B cell (primary cell): ENCODE measurements around the gene TFF1. TPM values are rescaled to one million over a fixed set of nuclear protein-coding genes. Genes with fewer than 3 reads are reported as not detected.

ENCODE experiments used
- ATAC-seq: fragments of 200-7000 bp; cut with Tn5 transposase; one replicate; pipeline ENCODE4 v1.10.0; 2021; ENCODE audit warnings: low read depth, mild to moderate bottlenecking, moderate number of reproducible peaks, moderate library complexity
- CTCF ChIA-PET: fragments of 350-600 bp; sonication (Branson Sonifier 250); formaldehyde crosslinking; loops from one replicate; lab custom pipeline; 2021; ENCODE audit warnings: antibody characterized with exemption, inconsistent platforms; lab: Charles Lee
- POLR2A ChIA-PET: fragments of 350-600 bp; sonication (Branson Sonifier 250); formaldehyde crosslinking; loops from one replicate; lab custom pipeline; 2021; ENCODE audit warnings: antibody characterized with exemption; lab: Charles Lee
- DNase-seq: peaks from one replicate; pipeline ENCODE4 v3.0.0; 2013
- H2AFZ ChIP-seq: 2 replicates; pipeline ENCODE4 v1.6.1; 2012; ENCODE audit warnings: mild to moderate bottlenecking, low read depth, low read length; ENCODE audit not compliant: insufficient read depth, poor library complexity, severe bottlenecking
- H3K27ac ChIP-seq, 2 donors: 1 replicate in 1 of 2; 2 replicates in 1 of 2; pipeline ENCODE4 v1.5.1; 2012 to 2013; ENCODE audit warnings: low read length in 2 of 2, mild to moderate bottlenecking in 2 of 2, moderate library complexity in 1 of 2
- H3K27me3 ChIP-seq, 4 experiments: fragments of 200-600 bp in 1 of 4; sonication (generic) in 1 of 4; replicated peaks in 1 of 4; 1 replicate in 2 of 4; 2 replicates in 2 of 4; pipeline versions ENCODE4 v1.6.1 to v1.7.0; 2013 to 2016; ENCODE audit warnings: low read length in 3 of 4, mild to moderate bottlenecking in 2 of 4, mixed read lengths in 1 of 4, moderate library complexity in 1 of 4; ENCODE audit not compliant: insufficient read depth in 4 of 4, control insufficient read depth in 3 of 4; ENCODE audit errors: control extremely low read depth in 1 of 4
- H3K36me3 ChIP-seq, 2 experiments: replicated peaks in 1 of 2; 1 replicate in 1 of 2; 2 replicates in 1 of 2; pipeline versions ENCODE4 v1.6.1 to v1.7.1; 2013; ENCODE audit warnings: low read length in 1 of 2; ENCODE audit not compliant: insufficient read depth in 2 of 2, control insufficient read depth in 1 of 2; ENCODE audit errors: control extremely low read depth in 1 of 2, extremely low read depth in 1 of 2
- H3K4me1 ChIP-seq, 2 donors: fragments of 200-600 bp in 1 of 2; sonication (generic) in 1 of 2; 1 replicate in 1 of 2; 2 replicates in 1 of 2; pipeline versions ENCODE4 v1.5.1 to v1.6.1; 2013 to 2017; ENCODE audit warnings: low read length in 2 of 2; ENCODE audit not compliant: control insufficient read depth in 2 of 2, insufficient read depth in 2 of 2
- H3K4me2 ChIP-seq: replicated peaks from 2 replicates; pipeline ENCODE3; 2012; ENCODE audit warnings: mild to moderate bottlenecking, low read depth, low read length; ENCODE audit not compliant: poor library complexity, severe bottlenecking
- H3K4me3 ChIP-seq, 5 experiments: fragments of 200-600 bp in 1 of 5; sonication (generic) in 1 of 5; 1 replicate in 3 of 5; 2 replicates in 2 of 5; pipeline versions ENCODE4 v1.5.1 to v1.7.0; 2011 to 2016; ENCODE audit warnings: low read length in 4 of 5, mild to moderate bottlenecking in 4 of 5, low read depth in 2 of 5, control low read depth in 1 of 5, moderate library complexity in 1 of 5; ENCODE audit not compliant: insufficient read depth in 1 of 5; ENCODE audit errors: control extremely low read depth in 1 of 5, extremely low read depth in 1 of 5
- H3K79me2 ChIP-seq: fragments of 200-600 bp; sonication (generic); one replicate; pipeline ENCODE4 v1.6.0; 2016; ENCODE audit warnings: low read length; ENCODE audit not compliant: control insufficient read depth, insufficient read depth
- H3K9ac ChIP-seq: fragments of 200-600 bp; sonication (generic); 2 replicates; pipeline ENCODE4 v1.6.1; 2017; ENCODE audit warnings: mild to moderate bottlenecking, low read length, moderate library complexity
- H3K9me3 ChIP-seq, 3 donors: one replicate each; pipeline versions ENCODE4 v1.6.1 to v1.7.1; 2013; ENCODE audit warnings: low read length in 2 of 3; ENCODE audit not compliant: control insufficient read depth in 2 of 3, insufficient read depth in 1 of 3; ENCODE audit errors: control extremely low read depth in 1 of 3
- H4K20me1 ChIP-seq: 2 replicates; pipeline ENCODE4 v1.6.0; 2012; ENCODE audit warnings: mild to moderate bottlenecking, low read length; ENCODE audit not compliant: insufficient read depth, control insufficient read depth, poor library complexity, severe bottlenecking
- H3K27ac Mint-ChIP-seq: one replicate; pipeline ENCODE4 v1.8.0; 2021; ENCODE audit warnings: mixed read lengths
- H3K27me3 Mint-ChIP-seq: one replicate; pipeline ENCODE4 v1.8.0; 2021; ENCODE audit warnings: mixed read lengths
- H3K4me1 Mint-ChIP-seq: one replicate; pipeline ENCODE4 v1.8.0; 2021; ENCODE audit warnings: mixed read lengths
- H3K4me3 Mint-ChIP-seq: one replicate; pipeline ENCODE4 v1.8.0; 2021; ENCODE audit warnings: mixed read lengths
- H3K9me3 Mint-ChIP-seq: one replicate; pipeline ENCODE4 v1.8.0; 2022; ENCODE audit warnings: mixed read lengths; ENCODE audit not compliant: insufficient read depth
- EZH2 ChIP-seq: IDR thresholded peaks from 2 replicates; pipeline ENCODE4 v1.6.1; 2012; ENCODE audit warnings: borderline replicate concordance, low read depth, mild to moderate bottlenecking, moderate library complexity, low read length; ENCODE audit not compliant: insufficient read depth, poor library complexity, severe bottlenecking
- WGBS: methylation state at CpG from one replicate; pipeline ENCODE4 v1.1.5; 2013; ENCODE audit warnings: missing lambda C conversion rate; ENCODE audit not compliant: insufficient coverage; 5-methylcytosine and 5-hydroxymethylcytosine counted together
- intact Hi-C: fragments of 100-400 bp; cut with micrococcal nuclease; formaldehyde crosslinking; loops from one replicate; pipeline ENCODE4 v1.10.0; 2022
- polyA plus RNA-seq: library from polyadenylated mRNA; depleted of rRNA; stranded (reverse); fragments of >200 nt; gene quantifications from 2 replicates; pipeline ENCODE4 v1.2.3, GENCODE V29; 2012
- total RNA-seq, 2 donors: library from RNA; stranded (reverse); fragments of 120-200 nt in 1 of 2; gene quantifications; 1 replicate in 1 of 2; 2 replicates in 1 of 2; pipeline versions ENCODE4 v1.2.3 to v1.2.4, GENCODE V29; 2013 to 2022
- TF ChIP-seq, protein P1 (sequence below): fragments of 200-600 bp; IDR thresholded peaks from one replicate; pipeline ENCODE4 v1.8.0; 2022; ENCODE audit warnings: antibody characterized with exemption, mild to moderate bottlenecking

The TFF1 gene
- total and polyA plus RNA-seq, 2 donors (not counting 1 experiment from before 2014, with no cell fraction given): not detected

DNA sequence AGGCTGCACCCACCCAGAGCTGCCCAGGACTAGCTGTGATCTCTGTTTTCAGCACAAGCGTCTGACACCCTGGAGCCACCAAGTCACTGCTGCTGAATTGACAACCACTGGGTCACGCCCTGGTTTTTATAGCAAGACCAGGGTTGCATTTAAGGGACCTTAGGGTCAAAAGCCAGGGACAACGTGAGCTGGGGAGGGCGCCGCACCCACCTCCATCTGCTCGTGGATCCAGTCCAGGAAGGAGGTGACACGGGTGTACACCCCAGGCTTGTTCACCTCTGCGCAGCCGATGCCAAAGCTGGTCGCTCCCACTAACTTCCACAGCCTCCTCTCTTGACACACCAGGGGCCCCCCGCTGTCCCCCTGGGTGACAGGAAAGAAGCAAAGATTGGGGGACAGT is 9.2 kb upstream of the TFF1 start:
- Mint-ChIP-seq H3K4me1 (peaks cover 10% of the 10 kb centered on the region), H3K9me3 (no peaks in the 10 kb centered on the region), H3K27ac (no peak overlapping the region), H3K27me3 (peaks cover 17% of the 10 kb centered on the region), H3K4me3 (no peak overlapping the region)
- no peak for ATAC-seq
- Histone ChIP-seq H4K20me1 (no peaks in the 10 kb centered on the region), H3K27ac (no peak overlapping the region), H3K9me3 (peaks cover 0 to 7% (median 0%) of the 10 kb centered on the region in 3 donors), H3K4me1 (peaks cover 9 to 12% of the 10 kb centered on the region in 2 donors), H3K4me3 (no peak overlapping the region), H3K4me2 (no peak overlapping the region), H3K79me2 (no peaks in the 10 kb centered on the region), H2AFZ (no peak overlapping the region), H3K9ac (no peak overlapping the region), H3K27me3 (peaks cover 0 to 17% (median 0%) of the 10 kb centered on the region in 4 experiments), H3K36me3 (no peaks in the 10 kb centered on the region)
- ChIA-PET POLR2A (no interaction called here), CTCF (no interaction called here)
- TF ChIP-seq, protein P1, sequence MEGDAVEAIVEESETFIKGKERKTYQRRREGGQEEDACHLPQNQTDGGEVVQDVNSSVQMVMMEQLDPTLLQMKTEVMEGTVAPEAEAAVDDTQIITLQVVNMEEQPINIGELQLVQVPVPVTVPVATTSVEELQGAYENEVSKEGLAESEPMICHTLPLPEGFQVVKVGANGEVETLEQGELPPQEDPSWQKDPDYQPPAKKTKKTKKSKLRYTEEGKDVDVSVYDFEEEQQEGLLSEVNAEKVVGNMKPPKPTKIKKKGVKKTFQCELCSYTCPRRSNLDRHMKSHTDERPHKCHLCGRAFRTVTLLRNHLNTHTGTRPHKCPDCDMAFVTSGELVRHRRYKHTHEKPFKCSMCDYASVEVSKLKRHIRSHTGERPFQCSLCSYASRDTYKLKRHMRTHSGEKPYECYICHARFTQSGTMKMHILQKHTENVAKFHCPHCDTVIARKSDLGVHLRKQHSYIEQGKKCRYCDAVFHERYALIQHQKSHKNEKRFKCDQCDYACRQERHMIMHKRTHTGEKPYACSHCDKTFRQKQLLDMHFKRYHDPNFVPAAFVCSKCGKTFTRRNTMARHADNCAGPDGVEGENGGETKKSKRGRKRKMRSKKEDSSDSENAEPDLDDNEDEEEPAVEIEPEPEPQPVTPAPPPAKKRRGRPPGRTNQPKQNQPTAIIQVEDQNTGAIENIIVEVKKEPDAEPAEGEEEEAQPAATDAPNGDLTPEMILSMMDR: no peak
- TF ChIP-seq EZH2: no peak
- WGBS: 83% methylated on average over 8 of the region's 11 CpGs
- no peak for DNase-seq
- intact Hi-C loops: no loop called here

- no peaks in the 10 kb centered on the region for H3K9me3 Mint-ChIP-seq
- Histone ChIP-seq H4K20me1 (no peaks in the 10 kb centered on the region), H3K9me3 (peaks cover 0 to 3% (median 0%) of the 10 kb centered on the region in 3 donors), H2AFZ (no peak overlapping the region), H3K4me3 (no peak overlapping the region), H3K4me2 (no peak overlapping the region), H3K27ac (no peak overlapping the region), H3K79me2 (no peaks in the 10 kb centered on the region), H3K36me3 (no peaks in the 10 kb centered on the region), H3K27me3 (peaks cover 0 to 14% (median 0%) of the 10 kb centered on the region in 4 experiments), H3K9ac (no peak overlapping the region), H3K4me1 (peaks cover 9% of the 10 kb centered on the region in 2 donors)
- intact Hi-C loops: no loop called here
- peaks cover 19% of the 10 kb centered on the region for H3K27me3 Mint-ChIP-seq
- no peak overlapping the region for H3K27ac Mint-ChIP-seq
- POLR2A ChIA-PET: no interaction called here
- WGBS: 58% methylated on average over 20 of the region's 23 CpGs
- TF ChIP-seq, protein P1: no peak
- no peak for TF ChIP-seq EZH2
- CTCF ChIA-PET: interaction anchor here (2.0 kb wide), 1 partner anchor 37 kb away, joined by 5 read pairs; no protein-coding TSS in a partner anchor
- DNase-seq (no peak), ATAC-seq (no peak)
- H3K4me1 Mint-ChIP-seq: peaks cover 8% of the 10 kb centered on the region
- H3K4me3 Mint-ChIP-seq: no peak overlapping the region
Measured at GRCh38 chr21:42374864-42375499, 8.6 kb upstream of the TFF1 start.
